SK-N-SH (cell line): ENCODE results near the gene AP5M1. TPM values are rescaled to one million over a fixed set of nuclear protein-coding genes. Genes with fewer than 3 reads are reported as not detected.
A peak's percentile ranks its signal among the peaks of the same experiment; 100 is the strongest.

ENCODE experiments used
- CTCF ChIA-PET: fragments of 300-600, 350-600 bp; formaldehyde crosslinking; extraction: SDS; loops from one replicate; lab custom pipeline; 2021; lab: Yijun Ruan, JAX
- POLR2A ChIA-PET: fragments of 350-600 bp; sonication (Branson Sonifier 250); formaldehyde crosslinking; extraction: SDS; loops from one replicate; lab custom pipeline; 2020; ENCODE audit warnings: antibody characterized with exemption, inconsistent platforms; lab: Yijun Ruan, JAX
- DNase-seq: peaks from one replicate; pipeline ENCODE4 v3.0.0; 2012
- H2AFZ ChIP-seq: fragments of 200-600 bp; sonication (generic); 2 replicates; pipeline ENCODE4 v1.8.1; 2016; ENCODE audit warnings: antibody characterized with exemption, mild to moderate bottlenecking, low read depth
- H3F3A ChIP-seq: fragments of 200-600 bp; sonication (generic); replicated peaks from 2 replicates; pipeline ENCODE3; 2016; ENCODE audit warnings: antibody characterized with exemption, mild to moderate bottlenecking; ENCODE audit not compliant: insufficient read depth
- H3K27ac ChIP-seq, 2 experiments: fragments of 200-500 bp in 1 of 2; fragments of 200-600 bp in 1 of 2; sonication (Bioruptor generic) in 1 of 2; sonication (generic), shearing (Covaris generic) in 1 of 2; 2 replicates each; pipeline versions ENCODE4 v1.5.1 to v1.6.1; 2014 to 2016; ENCODE audit warnings: low read depth in 2 of 2, inconsistent platforms in 1 of 2, low read length in 1 of 2, mild to moderate bottlenecking in 1 of 2, mixed read lengths in 1 of 2
- H3K27me3 ChIP-seq: fragments of 200-600 bp; sonication (generic), shearing (Covaris generic); 2 replicates; pipeline ENCODE4 v1.6.1; 2016; ENCODE audit warnings: mixed run types; ENCODE audit not compliant: insufficient read depth
- H3K36me3 ChIP-seq, 2 experiments: fragments of 200-500 bp in 1 of 2; fragments of 200-600 bp in 1 of 2; sonication (Bioruptor generic) in 1 of 2; sonication (generic) in 1 of 2; replicated peaks in 1 of 2; 2 replicates each; pipeline versions ENCODE3 to v1.5.1; 2014 to 2016; ENCODE audit warnings: low read length in 1 of 2, mild to moderate bottlenecking in 1 of 2; ENCODE audit not compliant: insufficient read depth in 2 of 2, control insufficient read depth in 1 of 2
- H3K4me1 ChIP-seq, 2 experiments: fragments of 200-500 bp in 1 of 2; fragments of 200-600 bp in 1 of 2; sonication (Bioruptor generic) in 1 of 2; sonication (generic), shearing (Covaris generic) in 1 of 2; 2 replicates each; pipeline versions ENCODE4 v1.5.1 to v1.6.1; 2014 to 2016; ENCODE audit warnings: low read depth in 1 of 2, low read length in 1 of 2, mixed run types in 1 of 2; ENCODE audit not compliant: insufficient read depth in 2 of 2, control insufficient read depth in 1 of 2
- H3K4me2 ChIP-seq: fragments of 200-600 bp; sonication (generic), shearing (Covaris generic); 2 replicates; pipeline ENCODE4 v1.6.1; 2017; ENCODE audit warnings: mixed run types
- H3K4me3 ChIP-seq, 2 experiments: fragments of 200-500 bp in 1 of 2; fragments of 200-600 bp in 1 of 2; sonication (Bioruptor generic) in 1 of 2; sonication (generic), shearing (Covaris generic) in 1 of 2; 2 replicates each; pipeline versions ENCODE4 v1.5.1 to v1.8.1; 2014 to 2016; ENCODE audit warnings: low read depth in 2 of 2, inconsistent platforms in 1 of 2, low read length in 1 of 2, mild to moderate bottlenecking in 1 of 2, mixed read lengths in 1 of 2, moderate library complexity in 1 of 2
- H3K79me2 ChIP-seq: fragments of 200-600 bp; sonication (generic); 2 replicates; pipeline ENCODE4 v1.8.1; 2017; ENCODE audit warnings: mild to moderate bottlenecking; ENCODE audit not compliant: insufficient read depth
- H3K9ac ChIP-seq: fragments of 200-600 bp; sonication (generic); 2 replicates; pipeline ENCODE4 v1.6.1; 2017; ENCODE audit warnings: mixed run types
- H3K9me2 ChIP-seq: fragments of 200-600 bp; sonication (generic); 2 replicates; pipeline ENCODE4 v1.6.1; 2017; ENCODE audit warnings: mixed run types
- H3K9me3 ChIP-seq: fragments of 200-600 bp; sonication (generic); 2 replicates; pipeline ENCODE4 v1.6.1; 2017; ENCODE audit warnings: mixed run types, mild to moderate bottlenecking, moderate library complexity
- H4K20me1 ChIP-seq: fragments of 200-600 bp; sonication (generic); 2 replicates; pipeline ENCODE4 v1.6.1; 2017; ENCODE audit warnings: mild to moderate bottlenecking, mixed run types; ENCODE audit not compliant: insufficient read depth
- ELF1 ChIP-seq: IDR thresholded peaks from 2 replicates; pipeline ENCODE4 v1.4.0; 2012
- EZH2phosphoT487 ChIP-seq: fragments of 200-600 bp; sonication (generic); IDR thresholded peaks from 2 replicates; pipeline ENCODE4 v1.6.1; 2017; ENCODE audit warnings: low read depth, mixed run types, mild to moderate bottlenecking, antibody characterized with exemption, moderate library complexity, borderline replicate concordance
- FOSL2 ChIP-seq: IDR thresholded peaks from 2 replicates; pipeline ENCODE4 v1.4.0; 2012; ENCODE audit warnings: low read depth, mild to moderate bottlenecking, moderate library complexity, borderline replicate concordance
- GABPA ChIP-seq: IDR thresholded peaks from 2 replicates; pipeline ENCODE4 v1.4.0; 2012; ENCODE audit warnings: low read depth, mild to moderate bottlenecking
- MXI1 ChIP-seq: IDR thresholded peaks from 2 replicates; pipeline ENCODE4 v1.6.1; 2012; ENCODE audit warnings: mild to moderate bottlenecking, low read depth, low read length, improper control_type of control experiment
- RCOR1 ChIP-seq: fragments of 150-350 bp; IDR thresholded peaks from 2 replicates; pipeline ENCODE4 v1.6.1; 2017; ENCODE audit warnings: antibody characterized with exemption, low read length
- RFX5 ChIP-seq: IDR thresholded peaks from 2 replicates; pipeline ENCODE4 v1.6.1; 2012; ENCODE audit warnings: mild to moderate bottlenecking, improper control_type of control experiment, low read length
- WGBS: methylation state at CpG from one replicate; pipeline ENCODE4 v1.1.6; 2017; ENCODE audit warnings: low lambda C conversion rate; 5-methylcytosine and 5-hydroxymethylcytosine counted together
- polyA plus RNA-seq, 3 experiments: library from polyadenylated mRNA; depleted of rRNA; stranded (reverse); fragments of >200 nt; gene quantifications; 2 replicates each; pipeline ENCODE4 v1.2.3, GENCODE V29; 2012

Gene AP5M1
- polyA plus RNA-seq, 1 of the 3 experiments (the other 2 are of a cell fraction) = 13.1 TPM

DNA sequence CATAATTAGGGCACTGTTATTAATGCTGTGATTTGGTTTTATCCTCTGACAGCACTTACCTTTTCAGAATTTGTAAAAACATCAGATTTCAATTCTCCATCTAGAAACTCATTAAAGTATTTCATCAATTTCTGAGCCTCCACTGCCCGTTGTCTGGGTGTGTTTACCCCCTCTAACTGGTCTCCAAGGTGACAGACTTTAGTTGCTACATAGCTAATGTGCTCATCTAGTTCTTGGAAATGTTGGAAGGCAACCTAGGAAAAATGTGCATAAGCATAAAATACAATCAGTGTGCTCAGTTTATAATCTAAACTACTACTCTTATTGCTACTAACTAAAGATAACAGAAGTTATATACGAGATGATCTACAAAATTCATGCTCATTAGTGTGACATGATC, 24.7 kb upstream of the AP5M1 start:
- Histone ChIP-seq H3K27ac (no peak overlapping the region), H3K9me3 (no peaks in the 10 kb centered on the region), H3K4me3 (no peak overlapping the region), H3K9me2 (no peaks in the 10 kb centered on the region), H3F3A (peaks cover 13% of the 10 kb centered on the region), H3K9ac (no peak overlapping the region), H3K36me3 (peaks cover 32 to 34% of the 10 kb centered on the region in 2 experiments), H3K4me1 (peaks cover 0 to 12% of the 10 kb centered on the region in 2 experiments; a peak in 1 of 4 replicates), H3K4me2 (no peak overlapping the region), H4K20me1 (no peaks in the 10 kb centered on the region), H3K79me2 (peaks cover 29% of the 10 kb centered on the region), H2AFZ (no peak overlapping the region), H3K27me3 (no peaks in the 10 kb centered on the region)
- CTCF ChIA-PET = interaction anchor here (0.7 kb wide), 1 partner anchor 20 kb away, joined by 3 read pairs; no protein-coding TSS in a partner anchor
- POLR2A ChIA-PET = no interaction called here
- no peak for DNase-seq
- no peak for TF ChIP-seq ELF1
- 86% methylated on average over 2 of the region's 2 CpGs for WGBS

DNA sequence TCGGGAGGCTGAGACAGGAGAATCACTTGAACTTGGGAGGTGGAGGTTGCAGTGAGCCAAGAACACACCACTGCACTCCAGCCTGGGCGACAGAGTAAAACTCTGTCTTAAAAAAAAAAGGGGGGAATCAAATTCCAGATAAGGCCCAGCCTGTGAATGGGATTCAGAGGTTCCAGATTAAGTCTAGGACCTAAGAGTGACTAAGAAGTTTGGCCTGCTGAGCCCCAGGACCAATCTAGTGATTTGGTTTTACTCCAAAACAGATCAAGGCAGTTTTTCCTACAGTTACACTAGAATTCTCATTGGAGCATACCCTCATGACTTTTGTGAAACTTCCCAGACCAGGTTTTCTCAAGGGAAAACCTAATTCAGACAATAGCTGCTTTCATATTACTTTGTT, 22.8 kb upstream of the AP5M1 start:
- TF ChIP-seq RCOR1 (no peak), FOSL2 (no peak), RFX5 (no peak)
- H4K20me1 ChIP-seq = peaks cover 2% of the 10 kb centered on the region
- H3K27me3 ChIP-seq = no peaks in the 10 kb centered on the region
- 86% methylated on average over 2 of the region's 2 CpGs for WGBS
- H3K4me1 ChIP-seq = peaks cover 0 to 12% of the 10 kb centered on the region in 2 experiments; a peak in 1 of 4 replicates
- peaks cover 13% of the 10 kb centered on the region for H3F3A ChIP-seq
- no peak for DNase-seq
- H3K27ac ChIP-seq = 0 out of 4 replicates have a peak overlapping the region, but pooled peaks of 1 of the 2 experiments have one; percentile 45
- H3K4me2 ChIP-seq = no peak overlapping the region
- no peaks in the 10 kb centered on the region for H3K9me3 ChIP-seq
- H2AFZ ChIP-seq = no peak overlapping the region
- peaks cover 47% of the 10 kb centered on the region for H3K79me2 ChIP-seq
- no peak overlapping the region for H3K9ac ChIP-seq
- ChIA-PET CTCF (interaction anchor here (1.5 kb wide), 1 partner anchor 9 kb away, joined by 3 read pairs; no protein-coding TSS in a partner anchor), POLR2A (no interaction called here)
- no peaks in the 10 kb centered on the region for H3K9me2 ChIP-seq
- peaks cover 25 to 26% of the 10 kb centered on the region in 2 experiments for H3K36me3 ChIP-seq
- no peak overlapping the region for H3K4me3 ChIP-seq

DNA sequence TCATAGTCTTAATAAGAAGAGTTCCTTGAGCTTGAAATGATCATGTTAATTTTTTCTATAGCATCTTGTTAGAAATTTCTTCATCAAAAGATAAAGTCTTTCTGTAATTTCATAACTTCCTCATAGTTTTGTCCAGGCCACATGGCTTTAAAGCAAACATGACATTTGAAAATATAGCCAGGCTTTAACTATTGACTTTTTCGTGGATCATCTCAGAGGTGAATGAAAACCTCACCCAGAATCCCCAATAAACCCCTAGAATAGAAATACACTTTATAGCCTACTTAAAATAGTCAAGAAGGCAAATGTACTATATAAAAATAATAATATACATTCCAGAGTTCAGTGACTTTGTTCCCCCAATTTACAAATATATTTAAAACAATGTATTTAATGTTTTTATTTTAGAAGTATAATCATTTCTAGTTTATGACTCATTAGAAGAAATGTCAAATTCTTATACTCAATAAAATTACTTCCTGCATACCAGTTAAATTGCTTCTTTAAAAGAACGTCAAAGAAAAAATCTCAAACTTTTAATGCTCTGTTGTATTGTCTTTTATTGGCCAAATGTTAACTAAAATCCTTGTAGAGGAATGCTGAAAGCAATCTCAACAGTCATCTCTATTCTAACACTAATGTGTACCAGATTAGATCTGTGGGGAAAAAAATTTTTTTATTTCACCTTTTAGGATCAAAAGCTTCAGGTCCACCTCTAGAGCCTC, 21.7 kb upstream of the AP5M1 start:
- CTCF ChIA-PET = interaction anchor here (1.5 kb wide), 1 partner anchor 10 kb away, joined by 3 read pairs; no protein-coding TSS in a partner anchor
- H4K20me1 ChIP-seq = peaks cover 9% of the 10 kb centered on the region

More for the DNA sequence above, 21.7 kb upstream of the AP5M1 start:
- H3K79me2 ChIP-seq = peaks cover 59% of the 10 kb centered on the region
- no peaks in the 10 kb centered on the region for H3K27me3 ChIP-seq
- TF ChIP-seq EZH2phosphoT487 = no peak
- no peak for TF ChIP-seq MXI1
- no peak for TF ChIP-seq GABPA
- TF ChIP-seq FOSL2 = no peak
- H3K27ac ChIP-seq = peak overlapping the region in 1 of 2 experiments; percentile 45; a peak in 2 of 4 replicates
- DNase-seq = no peak
- H3K4me3 ChIP-seq = no peak overlapping the region
- peaks cover 0 to 12% of the 10 kb centered on the region in 2 experiments; a peak in 1 of 4 replicates for H3K4me1 ChIP-seq
- WGBS = 40% methylated on average over 2 of the region's 2 CpGs
- POLR2A ChIA-PET = no interaction called here
- H3F3A ChIP-seq = peaks cover 13% of the 10 kb centered on the region
- H3K9me2 ChIP-seq = no peaks in the 10 kb centered on the region
- no peak overlapping the region for H3K9ac ChIP-seq
- H3K9me3 ChIP-seq = no peaks in the 10 kb centered on the region
- H3K36me3 ChIP-seq = peaks cover 24 to 26% of the 10 kb centered on the region in 2 experiments
- no peak overlapping the region for H3K4me2 ChIP-seq
- no peak overlapping the region for H2AFZ ChIP-seq
